K562 (cell line): ENCODE measurements around the gene GP2. TPM values are rescaled to one million over a fixed set of nuclear protein-coding genes. Genes with fewer than 3 reads are reported as not detected.

ENCODE experiments used
- ATAC-seq: fragments of 200-7000 bp; cut with Tn5 transposase; 3 replicates; pipeline ENCODE4 v1.9.1; 2020; ENCODE audit warnings: moderate library complexity
- BruUV-seq: library from RNA; stranded (reverse); fragments of 400-500 nt; replicated peaks from 2 replicates; lab custom pipeline; 2021; lab: Mats Ljungman, UMichigan
- CTCF ChIA-PET: fragments of 300-600 bp; formaldehyde crosslinking; extraction: SDS; loops from one replicate; lab custom pipeline; 2021; ENCODE audit warnings: low intra/inter-chr PET ratio; lab: Yijun Ruan, JAX
- POLR2A ChIA-PET: fragments of 300-600, 350-650 bp; sonication (Branson Sonifier 250); formaldehyde crosslinking; extraction: SDS; loops from one replicate; lab custom pipeline; 2021; ENCODE audit warnings: antibody characterized with exemption, inconsistent platforms; lab: Yijun Ruan, JAX
- DNase-seq, 4 experiments: peaks; one replicate each; pipeline versions ENCODE4 v3.0.0 to v3.0.0-alpha.2; 2011 to 2018; ENCODE audit warnings: low spot score in 3 of 4, mixed read lengths in 3 of 4; ENCODE audit errors: extremely low read depth in 1 of 4
- FAIRE-seq: peaks from 2 replicates; lab custom pipeline; 2011; peaks lifted over from hg19 to GRCh38; lab: Jason Lieb, UNC
- H2AFZ ChIP-seq: 2 replicates; pipeline ENCODE4 v1.6.0; 2011; ENCODE audit warnings: low read depth, low read length, control low read depth, inconsistent platforms
- H3K27ac ChIP-seq: fragments of 200-600 bp; 3 replicates; pipeline ENCODE4 v1.8.0; 2011; ENCODE audit warnings: low read depth, mild to moderate bottlenecking, control low read depth, inconsistent platforms, low read length, moderate library complexity, mixed read lengths; ENCODE audit errors: extremely low read depth
- H3K27me3 ChIP-seq, 2 experiments: fragments of 300-600 bp in 1 of 2; 2 replicates in 1 of 2; 3 replicates in 1 of 2; pipeline versions ENCODE4 v1.6.0 to v1.8.0; 2011; ENCODE audit warnings: inconsistent platforms in 2 of 2, low read length in 2 of 2, mild to moderate bottlenecking in 1 of 2, mixed read lengths in 1 of 2, moderate library complexity in 1 of 2; ENCODE audit not compliant: control insufficient read depth in 2 of 2, insufficient read depth in 2 of 2
- H3K36me3 ChIP-seq: fragments of 300-600 bp; 3 replicates; pipeline ENCODE4 v1.8.0; 2011; ENCODE audit warnings: mild to moderate bottlenecking, low read length, inconsistent platforms; ENCODE audit not compliant: control insufficient read depth, insufficient read depth
- H3K4me1 ChIP-seq, 2 experiments: fragments of 200-600 bp in 1 of 2; replicated peaks in 1 of 2; 2 replicates in 1 of 2; 3 replicates in 1 of 2; pipeline versions ENCODE4 v1.5.1 to v1.8.0; 2011; ENCODE audit warnings: inconsistent platforms in 2 of 2, low read length in 2 of 2, mild to moderate bottlenecking in 1 of 2, mixed read lengths in 1 of 2, moderate library complexity in 1 of 2; ENCODE audit not compliant: control insufficient read depth in 2 of 2, insufficient read depth in 2 of 2
- H3K4me2 ChIP-seq: 2 replicates; pipeline ENCODE4 v1.6.1; 2011; ENCODE audit warnings: low read length, control low read depth, inconsistent platforms, mixed read lengths; ENCODE audit not compliant: insufficient read depth
- H3K4me3 ChIP-seq: fragments of 200-600 bp; sonication (generic), shearing (Covaris generic); 2 replicates; pipeline ENCODE4 v1.5.1; 2016; ENCODE audit warnings: control low read depth, inconsistent platforms
- H3K79me2 ChIP-seq: fragments of 200-600 bp; 3 replicates; pipeline ENCODE4 v1.8.0; 2011; ENCODE audit warnings: low read length, inconsistent platforms; ENCODE audit not compliant: control insufficient read depth, insufficient read depth
- H3K9ac ChIP-seq, 2 experiments: 2 replicates each; pipeline versions ENCODE4 v1.6.0 to v1.6.1; 2011; ENCODE audit warnings: low read depth in 2 of 2, low read length in 2 of 2, control low read depth in 1 of 2, inconsistent platforms in 1 of 2, mild to moderate bottlenecking in 1 of 2, mixed read lengths in 1 of 2; ENCODE audit not compliant: insufficient read depth in 1 of 2
- H3K9me1 ChIP-seq: one replicate; pipeline ENCODE4 v1.6.0; 2011; ENCODE audit warnings: inconsistent platforms, mild to moderate bottlenecking, low read length, moderate library complexity; ENCODE audit not compliant: control insufficient read depth, insufficient read depth
- H3K9me3 ChIP-seq: replicated peaks from 2 replicates; pipeline ENCODE4 v1.5.1; 2011; ENCODE audit warnings: low read depth, low read length, inconsistent platforms; ENCODE audit not compliant: control insufficient read depth, insufficient read depth
- H4K20me1 ChIP-seq: replicated peaks from 2 replicates; pipeline ENCODE4 v1.6.1; 2011; ENCODE audit warnings: low read length, inconsistent platforms, mixed read lengths; ENCODE audit not compliant: control insufficient read depth, insufficient read depth
- BACH1 ChIP-seq: fragments of 200-800 bp; sonication (Bioruptor generic); IDR thresholded peaks from 2 replicates; pipeline ENCODE4 v1.6.1; 2016; ENCODE audit warnings: missing genetic modification characterization, missing compliant biosample characterization
- GABPA ChIP-seq: fragments of 200-800 bp; sonication (Bioruptor generic); conservative IDR thresholded peaks from 2 replicates; pipeline ENCODE4 v1.6.1; 2016; ENCODE audit warnings: low read depth, missing genetic modification characterization, missing compliant biosample characterization
- GTF2F1 ChIP-seq: IDR thresholded peaks from 2 replicates; pipeline ENCODE4 v1.6.1; 2011; ENCODE audit warnings: low read depth, low read length, improper control_type of control experiment
- GTF3C2 ChIP-seq: IDR thresholded peaks from 3 replicates; pipeline ENCODE4 v1.6.1; 2011; ENCODE audit warnings: borderline replicate concordance, mild to moderate bottlenecking, moderate library complexity; ENCODE audit not compliant: insufficient read length; ENCODE audit errors: extremely low read depth
- HNRNPLL ChIP-seq: fragments of 200-400 bp; formaldehyde crosslinking; IDR thresholded peaks from 2 replicates; pipeline ENCODE4 v1.6.1; 2017; ENCODE audit warnings: low read length, low read depth, mild to moderate bottlenecking; ENCODE audit not compliant: poor library complexity, severe bottlenecking
- MYBL2 ChIP-seq, 2 experiments: fragments of 450-650 bp in 1 of 2; sonication (generic) in 1 of 2; formaldehyde crosslinking in 1 of 2; IDR thresholded peaks; 2 replicates each; pipeline versions ENCODE4 v1.6.1 to v1.8.1; 2017 to 2022; ENCODE audit warnings: borderline replicate concordance in 1 of 2, inconsistent platforms in 1 of 2, low read depth in 1 of 2, mild to moderate bottlenecking in 1 of 2, missing genetic modification reagents in 1 of 2, moderate library complexity in 1 of 2
- PTTG1 ChIP-seq: fragments of 450-650 bp; IDR thresholded peaks from 2 replicates; pipeline ENCODE4 v1.6.1; 2016; ENCODE audit warnings: low read depth, mild to moderate bottlenecking, missing genetic modification characterization, missing compliant biosample characterization
- ZFX ChIP-seq: sonication (generic); formaldehyde crosslinking; IDR thresholded peaks from 2 replicates; pipeline ENCODE4 v1.8.0; 2022; ENCODE audit warnings: mild to moderate bottlenecking, missing genetic modification reagents, moderate library complexity
- ZNF561 ChIP-seq: fragments of 450-650 bp; formaldehyde crosslinking; conservative IDR thresholded peaks from 2 replicates; pipeline ENCODE4 v1.4.0; 2020; ENCODE audit warnings: mild to moderate bottlenecking, moderate library complexity
- ZNF639 ChIP-seq, 2 experiments: fragments of 200-800 bp in 1 of 2; sonication (Bioruptor generic) in 1 of 2; sonication (generic) in 1 of 2; formaldehyde crosslinking in 1 of 2; IDR thresholded peaks in 1 of 2; conservative IDR thresholded peaks in 1 of 2; 2 replicates each; pipeline versions ENCODE4 v1.5.0 to v1.6.1; 2016 to 2020; ENCODE audit warnings: missing compliant biosample characterization in 1 of 2, missing genetic modification characterization in 1 of 2, missing genetic modification reagents in 1 of 2
- WGBS: fragments of 100-300 bp; shearing (Covaris generic); methylation state at CpG from one replicate; pipeline ENCODE4 v1.1.6; 2016; ENCODE audit warnings: low coverage, mixed read lengths; ENCODE audit not compliant: insufficient coverage; ENCODE audit errors: missing lambda C conversion rate; 5-methylcytosine and 5-hydroxymethylcytosine counted together
- in situ Hi-C: fragments of 300-500 bp; cut with MboI; formaldehyde crosslinking; loops from 4 replicates; pipeline ENCODE4 v1.15.0; 2018; ENCODE audit warnings: inconsistent platforms, mixed read lengths
- intact Hi-C: fragments of 100-400 bp; cut with micrococcal nuclease; formaldehyde crosslinking; loops from 2 replicates; pipeline ENCODE4 v1.14.2; 2022
- polyA plus RNA-seq, 8 experiments: library from polyadenylated mRNA; depleted of rRNA in 4 of 8; stranded (reverse) in 5 of 8; unstranded in 3 of 8; fragments of >200 nt; fragmentation: Nextera tagmentation in 2 of 8; fragmentation: Illumina TruSeq in 1 of 8; extraction: Ambion mirVana in 2 of 8; extraction: Trizol in 1 of 8; gene quantifications; 2 replicates each; pipeline versions ENCODE4 v1.2.1 to v1.2.3, GENCODE V29; 2011 to 2014; ENCODE audit warnings: inconsistent platforms in 1 of 8, missing spikeins in 1 of 8
- total RNA-seq, 7 experiments: library from RNA; depleted of rRNA in 6 of 7; stranded (reverse); fragments of >200 nt in 6 of 7; fragmentation: Illumina TruSeq in 2 of 7; extraction: Trizol in 2 of 7; gene quantifications; 2 replicates each; pipeline versions ENCODE4 v1.2.1 to v1.2.3, GENCODE V29; 2011 to 2021; ENCODE audit warnings: low replicate concordance in 1 of 7
- TF ChIP-seq, protein P1 (sequence below), 2 experiments: fragments of 450-650 bp in 1 of 2; sonication (generic) in 1 of 2; formaldehyde crosslinking; conservative IDR thresholded peaks; 2 replicates each; pipeline versions ENCODE4 v1.4.0 to v1.8.1; 2020 to 2022; ENCODE audit warnings: mild to moderate bottlenecking in 1 of 2, missing genetic modification reagents in 1 of 2
- TF ChIP-seq, protein P2 (sequence below): fragments of 450-650 bp; IDR thresholded peaks from 2 replicates; pipeline ENCODE4 v1.6.1; 2017; ENCODE audit warnings: mild to moderate bottlenecking, moderate library complexity

The GP2 gene
- total and polyA plus RNA-seq, 9 of the 15 experiments (the other 6 are each of a cell fraction or from before 2014, with no cell fraction given), result 5.9 TPM; not detected in 8

GRCh38 chr16:20322696-20323095 is 4.6 kb downstream of the GP2 start (continued):
- no peak for TF ChIP-seq GTF3C2

GRCh38 chr16:20321671-20322070 is 5.6 kb downstream of the GP2 start:
- Histone ChIP-seq H3K79me2 (no peaks in the 10 kb centered on the region), H4K20me1 (no peaks in the 10 kb centered on the region), H3K9me3 (no peaks in the 10 kb centered on the region), H3K9ac (no peak overlapping the region), H2AFZ (no peak overlapping the region), H3K4me2 (no peak overlapping the region), H3K27me3 (peaks cover 0 to 6% of the 10 kb centered on the region in 2 experiments; a peak in 2 of 5 replicates), H3K27ac (no peak overlapping the region), H3K4me3 (no peak overlapping the region), H3K9me1 (no peaks in the 10 kb centered on the region), H3K4me1 (no peaks in the 10 kb centered on the region), H3K36me3 (no peaks in the 10 kb centered on the region)
- in situ Hi-C loops, result no loop called here
- ChIA-PET POLR2A (no interaction called here), CTCF (no interaction called here)
- intact Hi-C loops, result no loop called here
- no peak for DNase-seq
- 0% methylated on average over 1 of the region's 1 CpG for WGBS
- BruUV-seq, result no TSS peak
- ATAC-seq, result no peak
- FAIRE-seq, result no peak
- TF ChIP-seq GTF2F1 (no peak), GABPA (tag) (no peak), MYBL2 (IDR thresholded peaks at IDR 0.05; ENCODE audit: low read depth) (no peak), MYBL2 (CRISPR knock-in tag; IDR thresholded peaks at IDR 0.05; ENCODE audit: borderline replicate concordance) (no peak), ZNF561 (CRISPR knock-in tag) (no peak), HNRNPLL (no peak), ZFX (CRISPR knock-in tag) (no peak), PTTG1 (tag) (no peak), ZNF639 (CRISPR knock-in tag; conservative IDR thresholded peaks at IDR 0.05 in 1 of 2, IDR thresholded peaks at IDR 0.05 in 1 of 2) (no peak), BACH1 (tag) (no peak)
- TF ChIP-seq, protein P1, sequence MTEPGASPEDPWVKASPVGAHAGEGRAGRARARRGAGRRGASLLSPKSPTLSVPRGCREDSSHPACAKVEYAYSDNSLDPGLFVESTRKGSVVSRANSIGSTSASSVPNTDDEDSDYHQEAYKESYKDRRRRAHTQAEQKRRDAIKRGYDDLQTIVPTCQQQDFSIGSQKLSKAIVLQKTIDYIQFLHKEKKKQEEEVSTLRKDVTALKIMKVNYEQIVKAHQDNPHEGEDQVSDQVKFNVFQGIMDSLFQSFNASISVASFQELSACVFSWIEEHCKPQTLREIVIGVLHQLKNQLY (CRISPR knock-in tag; conservative IDR thresholded peaks at IDR 0.05), result no peak
- TF ChIP-seq, protein P2, sequence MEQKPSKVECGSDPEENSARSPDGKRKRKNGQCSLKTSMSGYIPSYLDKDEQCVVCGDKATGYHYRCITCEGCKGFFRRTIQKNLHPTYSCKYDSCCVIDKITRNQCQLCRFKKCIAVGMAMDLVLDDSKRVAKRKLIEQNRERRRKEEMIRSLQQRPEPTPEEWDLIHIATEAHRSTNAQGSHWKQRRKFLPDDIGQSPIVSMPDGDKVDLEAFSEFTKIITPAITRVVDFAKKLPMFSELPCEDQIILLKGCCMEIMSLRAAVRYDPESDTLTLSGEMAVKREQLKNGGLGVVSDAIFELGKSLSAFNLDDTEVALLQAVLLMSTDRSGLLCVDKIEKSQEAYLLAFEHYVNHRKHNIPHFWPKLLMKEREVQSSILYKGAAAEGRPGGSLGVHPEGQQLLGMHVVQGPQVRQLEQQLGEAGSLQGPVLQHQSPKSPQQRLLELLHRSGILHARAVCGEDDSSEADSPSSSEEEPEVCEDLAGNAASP, result no peak
